ENCODE measurements around the gene STAB1.

Gene STAB1

GRCh38 chr3:52532838-52533622 is 37.9 kb downstream of the STAB1 start:
- TF ChIP-seq CTCF (IDR thresholded peaks at IDR 0.05; ENCODE audit: extremely low read depth, insufficient read depth, missing control alignments) = no peak
- DNase-seq (ENCODE audit: low spot score) = peak; percentile 71
- in situ Hi-C loops (cut with MboI; ENCODE audit: low pct_unique_long_range_greater_than_20kb, low sequenced_read_pairs, unreplicated experiment) = no loop called here

- peak; percentile 97 for DNase-seq (ENCODE audit: low spot score)
- peak; percentile 39 for TF ChIP-seq CTCF (IDR thresholded peaks at IDR 0.05; ENCODE audit: extremely low read depth, insufficient read depth, missing control alignments)
- in situ Hi-C loops (cut with MboI; ENCODE audit: low pct_unique_long_range_greater_than_20kb, low sequenced_read_pairs, unreplicated experiment) = no loop called here
These were observed 38.6 kb downstream of the STAB1 start, which contains the start of gene NT5DC2 for GRCh38 chr3:52533623-52534280. NT5DC2 (minus strand) TSS chr3:52533857; CDS start chr3:52533737, 120 bp downstream.

DNA sequence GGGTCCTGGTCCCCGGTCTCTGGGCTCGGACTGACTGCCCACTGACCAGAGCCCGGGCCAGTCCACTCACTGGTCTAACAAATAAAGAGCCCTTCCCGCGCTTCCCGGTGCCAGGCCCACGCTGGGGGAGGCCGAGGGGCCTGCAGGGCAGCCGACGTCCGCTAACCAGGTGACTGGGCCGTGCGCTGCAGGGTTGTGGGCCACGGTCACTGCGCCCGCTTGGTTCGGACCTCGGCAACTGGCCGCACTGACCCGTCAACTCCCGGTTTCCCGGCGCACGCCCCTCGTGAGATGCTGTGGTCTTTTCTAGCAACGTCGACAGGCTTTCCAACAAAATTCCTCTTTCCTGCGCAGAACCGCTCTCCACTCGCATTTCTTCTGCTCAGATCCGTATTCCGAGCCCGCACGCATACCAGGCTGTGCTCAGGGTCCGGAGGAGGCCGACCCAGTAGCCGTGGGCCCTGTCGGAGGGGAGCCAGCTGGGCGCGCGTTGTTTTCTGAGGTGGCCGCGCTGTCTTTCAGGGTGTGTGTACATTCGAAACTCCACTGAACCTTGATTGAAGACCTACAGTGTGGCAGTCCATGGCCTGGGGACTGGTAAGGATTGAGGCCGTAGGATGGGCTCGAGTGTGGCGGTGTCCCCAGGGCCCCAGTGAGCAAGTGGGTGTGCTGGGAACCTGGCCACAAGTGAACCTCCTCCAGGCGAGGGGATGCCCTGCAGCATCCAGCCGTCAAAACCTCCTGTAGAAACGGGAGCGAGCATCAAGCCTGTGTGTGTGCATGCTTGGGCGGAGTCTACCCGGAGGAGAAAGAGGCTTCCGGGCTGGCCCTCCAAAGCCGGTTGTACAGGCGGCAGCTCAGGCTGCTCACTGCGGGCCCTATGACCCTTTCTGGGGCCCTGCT is 39.4 kb downstream of the STAB1 start:
- in situ Hi-C loops (cut with MboI; ENCODE audit: low pct_unique_long_range_greater_than_20kb, low sequenced_read_pairs, unreplicated experiment) = no loop called here
- DNase-seq (ENCODE audit: low spot score) = peak; percentile 31
- no peak for TF ChIP-seq CTCF (IDR thresholded peaks at IDR 0.05; ENCODE audit: extremely low read depth, insufficient read depth, missing control alignments)

- in situ Hi-C loops (cut with MboI; ENCODE audit: low pct_unique_long_range_greater_than_20kb, low sequenced_read_pairs, unreplicated experiment) = no loop called here
- no peak for TF ChIP-seq CTCF (IDR thresholded peaks at IDR 0.05; ENCODE audit: extremely low read depth, insufficient read depth, missing control alignments)
- peak; percentile 20 for DNase-seq (ENCODE audit: low spot score)
These were observed 40.4 kb downstream of the STAB1 start for GRCh38 chr3:52535411-52536111.

DNA sequence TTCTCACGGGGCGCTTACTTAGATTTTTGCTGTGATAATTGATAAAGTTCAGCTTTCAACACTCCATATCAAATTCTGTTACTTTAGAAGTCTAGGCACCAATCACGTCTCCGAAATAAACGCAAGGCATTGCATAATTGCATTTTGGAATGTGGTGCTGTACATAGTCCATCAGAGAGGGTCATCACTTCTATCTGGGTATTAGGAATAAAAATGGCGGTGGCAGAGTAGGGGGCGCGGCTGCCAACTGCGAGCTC is 40.9 kb downstream of the STAB1 start:
- no peak for DNase-seq (ENCODE audit: low spot score)
- TF ChIP-seq CTCF (IDR thresholded peaks at IDR 0.05; ENCODE audit: extremely low read depth, insufficient read depth, missing control alignments) = no peak
- in situ Hi-C loops (cut with MboI; ENCODE audit: low pct_unique_long_range_greater_than_20kb, low sequenced_read_pairs, unreplicated experiment) = no loop called here
